ENCODE data around the gene EYS. TPM values are rescaled to one million over a fixed set of nuclear protein-coding genes. Genes with fewer than 3 reads are reported as not detected.

Gene EYS
- total and polyA plus RNA-seq, 7 donors: 0.07 to 0.46 TPM; not detected in 5

DNA sequence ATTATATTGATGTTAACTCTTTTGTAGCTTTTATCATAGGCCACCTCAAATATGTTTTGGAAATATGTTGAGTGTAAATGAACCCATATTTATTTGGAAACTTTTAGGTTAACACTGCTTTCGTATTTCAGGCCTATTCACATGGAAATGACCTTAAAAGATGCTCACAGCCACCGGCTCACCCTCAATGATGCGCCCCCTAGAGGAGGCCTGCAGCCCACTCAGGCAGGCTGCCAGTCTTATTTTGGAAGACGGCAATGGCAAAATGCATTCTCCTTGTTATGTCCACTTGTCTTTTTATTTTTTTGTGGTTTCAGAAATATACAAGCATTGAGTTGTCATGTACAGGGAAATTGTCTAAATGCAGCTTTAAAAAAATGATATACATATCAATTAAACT is 1201.7 kb downstream of the EYS start:
- H3K4me3 ChIP-seq: no peak overlapping the region
- peaks cover 0 to 14% (median 3%) of the 10 kb centered on the region in 4 donors for H3K4me1 ChIP-seq
- TF ChIP-seq, protein P1, sequence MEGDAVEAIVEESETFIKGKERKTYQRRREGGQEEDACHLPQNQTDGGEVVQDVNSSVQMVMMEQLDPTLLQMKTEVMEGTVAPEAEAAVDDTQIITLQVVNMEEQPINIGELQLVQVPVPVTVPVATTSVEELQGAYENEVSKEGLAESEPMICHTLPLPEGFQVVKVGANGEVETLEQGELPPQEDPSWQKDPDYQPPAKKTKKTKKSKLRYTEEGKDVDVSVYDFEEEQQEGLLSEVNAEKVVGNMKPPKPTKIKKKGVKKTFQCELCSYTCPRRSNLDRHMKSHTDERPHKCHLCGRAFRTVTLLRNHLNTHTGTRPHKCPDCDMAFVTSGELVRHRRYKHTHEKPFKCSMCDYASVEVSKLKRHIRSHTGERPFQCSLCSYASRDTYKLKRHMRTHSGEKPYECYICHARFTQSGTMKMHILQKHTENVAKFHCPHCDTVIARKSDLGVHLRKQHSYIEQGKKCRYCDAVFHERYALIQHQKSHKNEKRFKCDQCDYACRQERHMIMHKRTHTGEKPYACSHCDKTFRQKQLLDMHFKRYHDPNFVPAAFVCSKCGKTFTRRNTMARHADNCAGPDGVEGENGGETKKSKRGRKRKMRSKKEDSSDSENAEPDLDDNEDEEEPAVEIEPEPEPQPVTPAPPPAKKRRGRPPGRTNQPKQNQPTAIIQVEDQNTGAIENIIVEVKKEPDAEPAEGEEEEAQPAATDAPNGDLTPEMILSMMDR (IDR thresholded peaks at IDR 0.05): no peak
- TF ChIP-seq POLR2A (IDR thresholded peaks at IDR 0.05) (no peak), EP300 (IDR thresholded peaks at IDR 0.05) (no peak), POLR2AphosphoS5 (IDR thresholded peaks at IDR 0.05) (no peak)
- no peak for DNase-seq
- WGBS, 2 donors: 52 to 66% methylated on average over 4 of the region's 4 CpGs
- no peaks in the 10 kb centered on the region for H3K9me3 ChIP-seq
- no peaks in the 10 kb centered on the region for H3K27me3 ChIP-seq
- H3K27ac ChIP-seq: no peak overlapping the region
- intact Hi-C loops (cut with DNase I): no loop called here
- H3K36me3 ChIP-seq: no peaks in the 10 kb centered on the region

DNA sequence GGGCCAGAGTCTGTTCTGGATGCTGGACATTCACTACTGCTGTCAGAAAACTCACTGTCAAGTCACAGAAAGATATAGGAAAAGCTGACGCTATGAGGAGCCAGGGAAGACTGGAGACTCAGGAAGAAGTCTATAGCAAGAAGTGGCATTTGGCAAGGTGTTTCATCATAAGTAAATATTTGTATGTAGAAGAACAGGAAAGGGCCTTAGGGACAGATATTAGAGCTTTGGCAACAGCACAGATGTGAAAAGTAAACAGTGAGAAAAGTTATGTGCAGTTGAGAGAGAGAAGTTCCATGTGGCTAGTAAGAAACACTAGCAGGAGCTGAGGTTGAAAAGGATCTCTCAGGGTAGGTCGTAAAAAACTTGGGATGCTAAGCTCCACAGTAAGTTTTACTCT is 1202.5 kb downstream of the EYS start:
- Histone ChIP-seq H3K4me1 (peaks cover 0 to 14% (median 3%) of the 10 kb centered on the region in 4 donors), H3K27me3 (no peaks in the 10 kb centered on the region), H3K9me3 (no peaks in the 10 kb centered on the region), H3K27ac (no peak overlapping the region), H3K4me3 (no peak overlapping the region), H3K36me3 (no peaks in the 10 kb centered on the region)
- TF ChIP-seq POLR2A (IDR thresholded peaks at IDR 0.05): no peak
- no peak for TF ChIP-seq EP300 (IDR thresholded peaks at IDR 0.05)
- TF ChIP-seq, protein P1 (IDR thresholded peaks at IDR 0.05): no peak
- no peak for TF ChIP-seq POLR2AphosphoS5 (IDR thresholded peaks at IDR 0.05)
- no peak for DNase-seq
- intact Hi-C loops (cut with DNase I): no loop called here
- whole genome bisulfite sequencing, 2 donors: 28 to 61% methylated on average over 2 of the region's 2 CpGs

DNA sequence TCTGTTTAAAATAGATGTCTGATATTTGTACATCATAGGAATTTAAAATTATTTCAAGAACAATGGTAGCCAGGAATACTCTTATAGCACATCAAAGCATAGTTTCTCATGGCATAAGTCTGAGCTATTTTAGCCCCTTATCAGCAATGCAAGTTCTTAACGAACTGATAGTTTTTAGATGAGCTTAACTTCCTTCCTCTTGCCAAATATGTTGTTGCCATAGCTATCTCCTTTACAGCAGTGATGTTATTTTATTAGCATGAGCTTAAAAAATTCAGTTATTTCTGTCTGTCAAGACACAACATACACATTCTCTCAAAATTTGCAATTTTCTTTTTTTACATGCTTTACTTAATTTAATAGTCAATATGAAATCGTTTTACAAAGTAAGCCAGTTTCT is 1204.2 kb downstream of the EYS start:
- Histone ChIP-seq H3K36me3 (no peaks in the 10 kb centered on the region), H3K9me3 (no peaks in the 10 kb centered on the region), H3K27me3 (no peaks in the 10 kb centered on the region), H3K4me1 (peaks cover 0 to 14% (median 3%) of the 10 kb centered on the region in 4 donors), H3K27ac (no peak overlapping the region), H3K4me3 (no peak overlapping the region)
- TF ChIP-seq POLR2AphosphoS5 (IDR thresholded peaks at IDR 0.05) (no peak), EP300 (IDR thresholded peaks at IDR 0.05) (no peak), POLR2A (IDR thresholded peaks at IDR 0.05) (no peak)
- TF ChIP-seq, protein P1 (IDR thresholded peaks at IDR 0.05): no peak
- no peak for DNase-seq
- 39 to 49% methylated on average over 2 of the region's 2 CpGs for WGBS, 2 donors
- intact Hi-C loops (cut with DNase I): no loop called here

DNA sequence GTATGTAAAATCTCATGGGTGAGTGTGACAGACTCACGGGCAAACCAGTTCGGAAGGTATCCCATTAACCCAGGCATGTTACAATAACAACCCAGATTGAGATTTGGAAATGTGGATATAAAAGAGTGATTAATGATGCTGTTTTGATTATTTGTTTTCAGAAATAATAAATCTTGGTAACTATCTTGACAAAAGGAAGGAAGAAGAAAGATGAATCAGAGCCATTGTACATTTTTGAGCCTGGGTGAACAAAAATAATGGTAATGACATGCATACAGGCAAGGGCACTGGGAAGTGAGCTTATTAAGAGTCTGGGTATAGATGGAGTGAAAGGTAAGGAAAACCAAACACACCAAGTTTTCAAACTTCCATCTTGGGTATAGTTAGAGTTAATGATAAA is 1209.4 kb downstream of the EYS start:
- WGBS, 2 donors: 95 to 97% methylated on average over 2 of the region's 2 CpGs
- no peaks in the 10 kb centered on the region for H3K9me3 ChIP-seq
- no peak for DNase-seq
- no peak overlapping the region for H3K4me3 ChIP-seq
- intact Hi-C loops (cut with DNase I): no loop called here
- H3K36me3 ChIP-seq: no peaks in the 10 kb centered on the region
- H3K27ac ChIP-seq: no peak overlapping the region
- H3K27me3 ChIP-seq: no peaks in the 10 kb centered on the region
- TF ChIP-seq, protein P1 (IDR thresholded peaks at IDR 0.05): no peak
- TF ChIP-seq POLR2AphosphoS5 (IDR thresholded peaks at IDR 0.05) (no peak), POLR2A (IDR thresholded peaks at IDR 0.05) (no peak), EP300 (IDR thresholded peaks at IDR 0.05) (no peak)
- H3K4me1 ChIP-seq: no peaks in the 10 kb centered on the region

DNA sequence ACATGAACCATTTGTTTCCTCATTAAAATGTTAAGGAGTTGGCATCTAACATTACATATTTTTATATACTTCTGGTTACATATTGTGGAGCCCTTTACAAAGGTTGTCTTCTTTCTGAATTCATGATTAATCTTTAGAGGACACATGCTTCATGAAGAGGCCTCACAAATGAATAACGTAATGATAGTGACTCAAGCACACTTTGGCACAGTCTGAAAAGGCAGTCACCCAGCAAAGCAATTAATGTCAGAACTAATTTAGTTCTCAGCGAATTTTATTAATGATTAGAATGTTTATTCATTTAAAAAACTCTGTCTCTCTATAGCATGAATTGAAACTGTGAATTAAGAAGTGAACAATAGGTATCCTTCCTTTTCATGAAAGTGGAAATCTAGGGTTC is 1217.3 kb downstream of the EYS start:
- Histone ChIP-seq H3K4me1 (no peaks in the 10 kb centered on the region), H3K9me3 (no peaks in the 10 kb centered on the region), H3K36me3 (no peaks in the 10 kb centered on the region), H3K27me3 (no peaks in the 10 kb centered on the region), H3K27ac (no peak overlapping the region), H3K4me3 (no peak overlapping the region)
- TF ChIP-seq EP300 (IDR thresholded peaks at IDR 0.05) (no peak), POLR2AphosphoS5 (IDR thresholded peaks at IDR 0.05) (no peak), POLR2A (IDR thresholded peaks at IDR 0.05) (no peak)
- TF ChIP-seq, protein P1 (IDR thresholded peaks at IDR 0.05): no peak
- DNase-seq: no peak
- intact Hi-C loops (cut with DNase I): no loop called here
- WGBS, 2 donors: 66 to 75% methylated on average over 2 of the region's 2 CpGs
